H1 (cell line): Measurements from ENCODE around the gene NSDHL. TPM values are rescaled to one million over a fixed set of nuclear protein-coding genes. Genes with fewer than 3 reads are reported as not detected.

Experiments used
- CBX5 ChIP-seq: fragments of 300-800, 300-1000 bp; sonication (generic); IDR thresholded peaks from 2 replicates; pipeline ENCODE4 v1.7.1; 2016; ENCODE audit warnings: antibody characterized with exemption, low read length, low read depth
- CHD2 ChIP-seq: IDR thresholded peaks from 2 replicates; pipeline ENCODE4 v1.6.1; 2012; ENCODE audit warnings: low read length, improper control_type of control experiment
- SP2 ChIP-seq: IDR thresholded peaks from 2 replicates; pipeline ENCODE4 v1.6.1; 2012; ENCODE audit warnings: mild to moderate bottlenecking, low read length, inconsistent platforms
- TAF7 ChIP-seq: optimal IDR thresholded peaks from 2 replicates; pipeline ENCODE3; 2011; ENCODE audit warnings: low read depth, mild to moderate bottlenecking, inconsistent platforms, low read length, moderate library complexity, borderline replicate concordance
- YY1 ChIP-seq: IDR thresholded peaks from 2 replicates; pipeline ENCODE4 v1.6.1; 2011; ENCODE audit warnings: low read depth, mild to moderate bottlenecking, low read length
- polyA plus RNA-seq, 7 experiments: library from polyadenylated mRNA; depleted of rRNA in 3 of 7; stranded (reverse) in 5 of 7; unstranded in 2 of 7; fragments of >200 nt in 5 of 7; fragments of 200-250 nt in 2 of 7; gene quantifications; 1 replicate in 5 of 7; 2 replicates in 1 of 7; 4 replicates in 1 of 7; pipeline versions ENCODE4 v1.2.1 to v1.2.3, GENCODE V29; 2011 to 2013; ENCODE audit warnings: missing spikeins in 2 of 7, mixed read lengths in 2 of 7
- total RNA-seq: library from RNA; stranded (reverse); fragmentation: NEBNext Ultra II Directional; extraction: Animal tissue kit (Norgen Biotek cat#: 25700); gene quantifications from 2 replicates; pipeline ENCODE4 v1.2.1, GENCODE V29; 2021
- TF ChIP-seq, protein P1 (sequence below): fragments of 300-600 bp; sonication (generic); IDR thresholded peaks from 2 replicates; pipeline ENCODE4 v1.7.1; 2012; ENCODE audit warnings: low read length, moderate library complexity, mild to moderate bottlenecking, inconsistent platforms; ENCODE audit not compliant: insufficient replicate concordance

The NSDHL gene
- total and polyA plus RNA-seq, 2 of the 8 experiments (the other 6 are each of a cell fraction or from before 2014, with no cell fraction given) = 31.5 to 34.6 TPM

- TF ChIP-seq, protein P1, sequence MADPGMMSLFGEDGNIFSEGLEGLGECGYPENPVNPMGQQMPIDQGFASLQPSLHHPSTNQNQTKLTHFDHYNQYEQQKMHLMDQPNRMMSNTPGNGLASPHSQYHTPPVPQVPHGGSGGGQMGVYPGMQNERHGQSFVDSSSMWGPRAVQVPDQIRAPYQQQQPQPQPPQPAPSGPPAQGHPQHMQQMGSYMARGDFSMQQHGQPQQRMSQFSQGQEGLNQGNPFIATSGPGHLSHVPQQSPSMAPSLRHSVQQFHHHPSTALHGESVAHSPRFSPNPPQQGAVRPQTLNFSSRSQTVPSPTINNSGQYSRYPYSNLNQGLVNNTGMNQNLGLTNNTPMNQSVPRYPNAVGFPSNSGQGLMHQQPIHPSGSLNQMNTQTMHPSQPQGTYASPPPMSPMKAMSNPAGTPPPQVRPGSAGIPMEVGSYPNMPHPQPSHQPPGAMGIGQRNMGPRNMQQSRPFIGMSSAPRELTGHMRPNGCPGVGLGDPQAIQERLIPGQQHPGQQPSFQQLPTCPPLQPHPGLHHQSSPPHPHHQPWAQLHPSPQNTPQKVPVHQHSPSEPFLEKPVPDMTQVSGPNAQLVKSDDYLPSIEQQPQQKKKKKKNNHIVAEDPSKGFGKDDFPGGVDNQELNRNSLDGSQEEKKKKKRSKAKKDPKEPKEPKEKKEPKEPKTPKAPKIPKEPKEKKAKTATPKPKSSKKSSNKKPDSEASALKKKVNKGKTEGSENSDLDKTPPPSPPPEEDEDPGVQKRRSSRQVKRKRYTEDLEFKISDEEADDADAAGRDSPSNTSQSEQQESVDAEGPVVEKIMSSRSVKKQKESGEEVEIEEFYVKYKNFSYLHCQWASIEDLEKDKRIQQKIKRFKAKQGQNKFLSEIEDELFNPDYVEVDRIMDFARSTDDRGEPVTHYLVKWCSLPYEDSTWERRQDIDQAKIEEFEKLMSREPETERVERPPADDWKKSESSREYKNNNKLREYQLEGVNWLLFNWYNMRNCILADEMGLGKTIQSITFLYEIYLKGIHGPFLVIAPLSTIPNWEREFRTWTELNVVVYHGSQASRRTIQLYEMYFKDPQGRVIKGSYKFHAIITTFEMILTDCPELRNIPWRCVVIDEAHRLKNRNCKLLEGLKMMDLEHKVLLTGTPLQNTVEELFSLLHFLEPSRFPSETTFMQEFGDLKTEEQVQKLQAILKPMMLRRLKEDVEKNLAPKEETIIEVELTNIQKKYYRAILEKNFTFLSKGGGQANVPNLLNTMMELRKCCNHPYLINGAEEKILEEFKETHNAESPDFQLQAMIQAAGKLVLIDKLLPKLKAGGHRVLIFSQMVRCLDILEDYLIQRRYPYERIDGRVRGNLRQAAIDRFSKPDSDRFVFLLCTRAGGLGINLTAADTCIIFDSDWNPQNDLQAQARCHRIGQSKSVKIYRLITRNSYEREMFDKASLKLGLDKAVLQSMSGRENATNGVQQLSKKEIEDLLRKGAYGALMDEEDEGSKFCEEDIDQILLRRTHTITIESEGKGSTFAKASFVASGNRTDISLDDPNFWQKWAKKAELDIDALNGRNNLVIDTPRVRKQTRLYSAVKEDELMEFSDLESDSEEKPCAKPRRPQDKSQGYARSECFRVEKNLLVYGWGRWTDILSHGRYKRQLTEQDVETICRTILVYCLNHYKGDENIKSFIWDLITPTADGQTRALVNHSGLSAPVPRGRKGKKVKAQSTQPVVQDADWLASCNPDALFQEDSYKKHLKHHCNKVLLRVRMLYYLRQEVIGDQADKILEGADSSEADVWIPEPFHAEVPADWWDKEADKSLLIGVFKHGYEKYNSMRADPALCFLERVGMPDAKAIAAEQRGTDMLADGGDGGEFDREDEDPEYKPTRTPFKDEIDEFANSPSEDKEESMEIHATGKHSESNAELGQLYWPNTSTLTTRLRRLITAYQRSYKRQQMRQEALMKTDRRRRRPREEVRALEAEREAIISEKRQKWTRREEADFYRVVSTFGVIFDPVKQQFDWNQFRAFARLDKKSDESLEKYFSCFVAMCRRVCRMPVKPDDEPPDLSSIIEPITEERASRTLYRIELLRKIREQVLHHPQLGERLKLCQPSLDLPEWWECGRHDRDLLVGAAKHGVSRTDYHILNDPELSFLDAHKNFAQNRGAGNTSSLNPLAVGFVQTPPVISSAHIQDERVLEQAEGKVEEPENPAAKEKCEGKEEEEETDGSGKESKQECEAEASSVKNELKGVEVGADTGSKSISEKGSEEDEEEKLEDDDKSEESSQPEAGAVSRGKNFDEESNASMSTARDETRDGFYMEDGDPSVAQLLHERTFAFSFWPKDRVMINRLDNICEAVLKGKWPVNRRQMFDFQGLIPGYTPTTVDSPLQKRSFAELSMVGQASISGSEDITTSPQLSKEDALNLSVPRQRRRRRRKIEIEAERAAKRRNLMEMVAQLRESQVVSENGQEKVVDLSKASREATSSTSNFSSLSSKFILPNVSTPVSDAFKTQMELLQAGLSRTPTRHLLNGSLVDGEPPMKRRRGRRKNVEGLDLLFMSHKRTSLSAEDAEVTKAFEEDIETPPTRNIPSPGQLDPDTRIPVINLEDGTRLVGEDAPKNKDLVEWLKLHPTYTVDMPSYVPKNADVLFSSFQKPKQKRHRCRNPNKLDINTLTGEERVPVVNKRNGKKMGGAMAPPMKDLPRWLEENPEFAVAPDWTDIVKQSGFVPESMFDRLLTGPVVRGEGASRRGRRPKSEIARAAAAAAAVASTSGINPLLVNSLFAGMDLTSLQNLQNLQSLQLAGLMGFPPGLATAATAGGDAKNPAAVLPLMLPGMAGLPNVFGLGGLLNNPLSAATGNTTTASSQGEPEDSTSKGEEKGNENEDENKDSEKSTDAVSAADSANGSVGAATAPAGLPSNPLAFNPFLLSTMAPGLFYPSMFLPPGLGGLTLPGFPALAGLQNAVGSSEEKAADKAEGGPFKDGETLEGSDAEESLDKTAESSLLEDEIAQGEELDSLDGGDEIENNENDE = no peak
- no peak for TF ChIP-seq SP2
- TF ChIP-seq CBX5 = no peak
- no peak for TF ChIP-seq CHD2
- TF ChIP-seq TAF7 = no peak
- no peak for TF ChIP-seq YY1
These were observed 16.8 kb upstream of the NSDHL start (continued) for GRCh38 chrX:152814048-152814447.
